PC-9 (cell line): ENCODE measurements around the gene DNAH11. TPM values are rescaled to one million over a fixed set of nuclear protein-coding genes. Genes with fewer than 3 reads are reported as not detected.
A peak's percentile ranks its signal among the peaks of the same experiment; 100 is the strongest.

ENCODE experiments used
- BruUV-seq: library from RNA; stranded (reverse); fragments of 400-500 nt; replicated peaks from 2 replicates; lab custom pipeline; 2021; lab: Mats Ljungman, UMichigan
- CTCF ChIA-PET: fragments of 300-600 bp; sonication (Branson Sonifier 250); formaldehyde crosslinking; loops from one replicate; lab custom pipeline; 2022; ENCODE audit warnings: antibody characterized with exemption; lab: Charles Lee
- POLR2A ChIA-PET: fragments of 300-600 bp; sonication (Branson Sonifier 250); formaldehyde crosslinking; loops from one replicate; lab custom pipeline; 2022; ENCODE audit warnings: antibody characterized with exemption; ENCODE audit not compliant: unreplicated experiment; lab: Charles Lee
- DNase-seq, 2 experiments: peaks; one replicate each; pipeline versions ENCODE4 v3.0.0 to v3.0.0-alpha.2; 2015 to 2022; ENCODE audit warnings: mixed read lengths in 1 of 2
- H2AFZ ChIP-seq: fragments of 200-600 bp; sonication (generic); 2 replicates; pipeline ENCODE4 v1.8.1; 2017; ENCODE audit warnings: antibody characterized with exemption
- H3F3A ChIP-seq: fragments of 200-600 bp; sonication (generic); 2 replicates; pipeline ENCODE4 v1.8.1; 2017; ENCODE audit warnings: antibody characterized with exemption, mild to moderate bottlenecking, low read depth; ENCODE audit not compliant: insufficient read depth
- H3K27ac ChIP-seq: fragments of 200-600 bp; sonication (generic); 2 replicates; pipeline ENCODE4 v1.6.1; 2016; ENCODE audit warnings: mixed run types
- H3K27me3 ChIP-seq: fragments of 200-600 bp; sonication (generic); 2 replicates; pipeline ENCODE4 v1.6.1; 2016; ENCODE audit warnings: low read depth, mixed run types; ENCODE audit not compliant: insufficient read depth
- H3K36me3 ChIP-seq: fragments of 200-600 bp; sonication (generic); 2 replicates; pipeline ENCODE4 v1.6.1; 2016; ENCODE audit warnings: low read depth, mixed run types
- H3K4me1 ChIP-seq: fragments of 200-600 bp; sonication (generic); replicated peaks from 2 replicates; pipeline ENCODE4 v1.6.1; 2016; ENCODE audit warnings: mixed run types; ENCODE audit not compliant: insufficient read depth
- H3K4me2 ChIP-seq: fragments of 200-600 bp; sonication (generic); 2 replicates; pipeline ENCODE4 v1.6.1; 2017; ENCODE audit warnings: mixed run types
- H3K4me3 ChIP-seq: fragments of 200-600 bp; sonication (generic); 2 replicates; pipeline ENCODE4 v1.6.1; 2016; ENCODE audit warnings: mixed run types
- H3K79me2 ChIP-seq: fragments of 200-600 bp; sonication (generic); 2 replicates; pipeline ENCODE4 v1.6.1; 2017; ENCODE audit warnings: low read depth, mixed run types
- H3K9me2 ChIP-seq: fragments of 200-600 bp; sonication (generic); 2 replicates; pipeline ENCODE4 v1.8.1; 2017; ENCODE audit warnings: mild to moderate bottlenecking; ENCODE audit not compliant: insufficient read depth
- H3K9me3 ChIP-seq: fragments of 200-600 bp; sonication (generic); 2 replicates; pipeline ENCODE4 v1.8.1; 2016; ENCODE audit warnings: low read depth; ENCODE audit not compliant: insufficient read depth
- H4K20me1 ChIP-seq: fragments of 200-600 bp; sonication (generic); 2 replicates; pipeline ENCODE4 v1.8.1; 2017; ENCODE audit not compliant: insufficient read depth
- CTCF ChIP-seq: fragments of 200-600 bp; sonication (generic); conservative IDR thresholded peaks from 2 replicates; pipeline ENCODE4 v1.6.1; 2017; ENCODE audit warnings: mixed run types, antibody characterized with exemption, mild to moderate bottlenecking, moderate library complexity
- EZH2 ChIP-seq: fragments of 200-600 bp; sonication (generic); IDR thresholded peaks from 2 replicates; pipeline ENCODE4 v1.8.0; 2017; ENCODE audit warnings: antibody characterized with exemption, low read depth
- intact Hi-C: fragments of 100-400 bp; cut with micrococcal nuclease; formaldehyde crosslinking; loops from one replicate; pipeline ENCODE4 v1.10.0; 2022; ENCODE audit not compliant: unreplicated experiment
- total RNA-seq: library from RNA; stranded (reverse); gene quantifications from 2 replicates; pipeline ENCODE4 v1.2.3, GENCODE V29; 2021

The DNAH11 gene
- total RNA-seq, 1 experiment from 2014 or later, result not detected

DNA sequence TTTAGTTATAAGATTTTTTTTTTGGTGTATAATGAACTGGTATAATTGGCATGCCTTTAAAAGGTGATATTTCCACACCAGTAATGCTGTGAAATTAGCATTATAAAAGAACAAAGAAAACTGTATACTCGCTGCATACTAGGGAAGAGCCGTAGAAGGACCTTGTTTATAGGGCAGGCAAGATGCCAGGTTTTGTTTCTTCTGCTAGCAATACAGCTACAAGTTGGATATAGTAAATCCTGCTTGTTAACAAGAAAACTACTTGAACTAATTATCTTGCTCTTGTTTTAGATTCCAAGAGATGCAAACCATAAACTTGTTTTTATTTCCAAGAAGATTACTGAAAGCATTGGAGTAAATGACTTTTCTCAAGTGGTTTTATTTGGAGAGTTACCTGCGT, 1.9 kb downstream of the DNAH11 start:
- no peak overlapping the region for H3K4me3 ChIP-seq
- H3K27me3 ChIP-seq, result no peaks in the 10 kb centered on the region
- H2AFZ ChIP-seq, result no peak overlapping the region
- H3F3A ChIP-seq, result no peaks in the 10 kb centered on the region
- intact Hi-C loops, result no loop called here
- H4K20me1 ChIP-seq, result no peaks in the 10 kb centered on the region
- H3K27ac ChIP-seq, result no peak overlapping the region
- no peaks in the 10 kb centered on the region for H3K36me3 ChIP-seq
- peak in 1 of 2 experiments; percentile 25 for DNase-seq
- H3K4me2 ChIP-seq, result no peak overlapping the region
- no peaks in the 10 kb centered on the region for H3K79me2 ChIP-seq
- BruUV-seq, result no TSS peak
- ChIA-PET CTCF (no interaction called here), POLR2A (no interaction called here)
- TF ChIP-seq CTCF (no peak), EZH2 (no peak)
- no peaks in the 10 kb centered on the region for H3K9me3 ChIP-seq
- no peaks in the 10 kb centered on the region for H3K9me2 ChIP-seq
- no peaks in the 10 kb centered on the region for H3K4me1 ChIP-seq

GRCh38 chr7:21547501-21547900, 4.7 kb downstream of the DNAH11 start:
- intact Hi-C loops, result no loop called here
- H3K27me3 ChIP-seq, result no peaks in the 10 kb centered on the region
- H3K9me2 ChIP-seq, result no peaks in the 10 kb centered on the region
- CTCF ChIA-PET, result no interaction called here
- H3K27ac ChIP-seq, result no peak overlapping the region
- H4K20me1 ChIP-seq, result no peaks in the 10 kb centered on the region
- no peaks in the 10 kb centered on the region for H3K9me3 ChIP-seq
- H3F3A ChIP-seq, result peaks cover 11% of the 10 kb centered on the region; the same call in 1 of the 2 replicates
- peaks cover 21% of the 10 kb centered on the region for H3K4me1 ChIP-seq
- TF ChIP-seq EZH2, result no peak
- TF ChIP-seq CTCF, result no peak
- H3K4me2 ChIP-seq, result no peak overlapping the region
- no peak overlapping the region for H2AFZ ChIP-seq
- POLR2A ChIA-PET, result no interaction called here
- BruUV-seq, result no TSS peak
- H3K4me3 ChIP-seq, result no peak overlapping the region
- H3K79me2 ChIP-seq, result no peaks in the 10 kb centered on the region
- H3K36me3 ChIP-seq, result no peaks in the 10 kb centered on the region
- no peak for DNase-seq

GRCh38 chr7:21548491-21548890, 5.7 kb downstream of the DNAH11 start:
- Histone ChIP-seq H3K9me3 (no peaks in the 10 kb centered on the region), H3K9me2 (no peaks in the 10 kb centered on the region), H3F3A (peaks cover 11% of the 10 kb centered on the region; the same call in 1 of the 2 replicates), H2AFZ (no peak overlapping the region), H3K36me3 (no peaks in the 10 kb centered on the region), H4K20me1 (no peaks in the 10 kb centered on the region), H3K4me2 (no peak overlapping the region), H3K27me3 (no peaks in the 10 kb centered on the region), H3K79me2 (no peaks in the 10 kb centered on the region), H3K4me3 (no peak overlapping the region), H3K27ac (no peak overlapping the region), H3K4me1 (peaks cover 21% of the 10 kb centered on the region)
- POLR2A ChIA-PET, result no interaction called here
- CTCF ChIA-PET, result no interaction called here
- intact Hi-C loops, result no loop called here
- TF ChIP-seq EZH2, result no peak
- no peak for TF ChIP-seq CTCF
- peak in 1 of 2 experiments; percentile 10 for DNase-seq
- BruUV-seq, result no TSS peak
